Esophagus (tissue), 2 donors: ENCODE results near the gene CILP. TPM values are rescaled to one million over a fixed set of nuclear protein-coding genes. Genes with fewer than 3 reads are reported as not detected.
"Not testable (repeated sequence)": the region's sequence is repeated elsewhere in the genome, so short reads cannot be mapped to it uniquely, and the experiment has no call there.

Experiments
- H3K27ac ChIP-seq, 2 donors: one replicate each; pipeline ENCODE4 v1.5.1; 2013; ENCODE audit warnings: low read depth in 2 of 2, mild to moderate bottlenecking in 2 of 2, inconsistent platforms in 1 of 2, low read length in 1 of 2, moderate library complexity in 1 of 2
- H3K27me3 ChIP-seq, 2 donors: one replicate each; pipeline ENCODE4 v1.6.1; 2013; ENCODE audit warnings: low read length in 2 of 2, control low read depth in 1 of 2, mild to moderate bottlenecking in 1 of 2; ENCODE audit not compliant: insufficient read depth in 2 of 2, control insufficient read depth in 1 of 2
- H3K36me3 ChIP-seq, 2 donors: one replicate each; pipeline ENCODE4 v1.6.1; 2013; ENCODE audit warnings: low read length in 1 of 2; ENCODE audit not compliant: control insufficient read depth in 2 of 2, insufficient read depth in 2 of 2
- H3K4me1 ChIP-seq, 2 donors: one replicate each; pipeline ENCODE4 v1.6.1; 2013; ENCODE audit warnings: low read length in 1 of 2; ENCODE audit not compliant: control insufficient read depth in 2 of 2, insufficient read depth in 2 of 2
- H3K4me3 ChIP-seq, 2 donors: one replicate each; pipeline ENCODE4 v1.5.1; 2013; ENCODE audit warnings: low read length in 2 of 2, mild to moderate bottlenecking in 2 of 2, low read depth in 1 of 2, moderate library complexity in 1 of 2
- H3K9me3 ChIP-seq, 2 donors: one replicate each; pipeline ENCODE4 v1.6.1; 2013; ENCODE audit warnings: mild to moderate bottlenecking in 2 of 2, low read depth in 1 of 2, low read length in 1 of 2, moderate library complexity in 1 of 2; ENCODE audit not compliant: control insufficient read depth in 2 of 2, insufficient read depth in 1 of 2
- WGBS, 2 donors: extraction: QIAGEN DNeasy Blood & Tissue Kit; methylation state at CpG; one replicate each; pipeline ENCODE4 v1.1.7; 2013; 5-methylcytosine and 5-hydroxymethylcytosine counted together
- polyA plus RNA-seq, 2 donors: library from polyadenylated mRNA; stranded (reverse); fragments of 200-250 nt; gene quantifications; one replicate each; pipeline ENCODE4 v1.2.3, GENCODE V29; 2013
- donor health status: healthy with polysubstance abuse.
- donor health status: Bipolar disorder and iron deficiency.

The CILP gene
- polyA plus RNA-seq, 2 donors: 0.75 to 1.6 TPM

- 76 to 77% methylated on average over 9 of the region's 9 CpGs for WGBS, 2 donors
- Histone ChIP-seq H3K4me3 (no peak overlapping the region), H3K27ac (no peak overlapping the region), H3K27me3 (no peaks in the 10 kb centered on the region), H3K9me3 (no peaks in the 10 kb centered on the region), H3K4me1 (peaks cover 5 to 7% of the 10 kb centered on the region in 2 donors), H3K36me3 (no peaks in the 10 kb centered on the region)
Observed at GRCh38 chr15:65248511-65249255, 37.4 kb upstream of the CILP start.

DNA sequence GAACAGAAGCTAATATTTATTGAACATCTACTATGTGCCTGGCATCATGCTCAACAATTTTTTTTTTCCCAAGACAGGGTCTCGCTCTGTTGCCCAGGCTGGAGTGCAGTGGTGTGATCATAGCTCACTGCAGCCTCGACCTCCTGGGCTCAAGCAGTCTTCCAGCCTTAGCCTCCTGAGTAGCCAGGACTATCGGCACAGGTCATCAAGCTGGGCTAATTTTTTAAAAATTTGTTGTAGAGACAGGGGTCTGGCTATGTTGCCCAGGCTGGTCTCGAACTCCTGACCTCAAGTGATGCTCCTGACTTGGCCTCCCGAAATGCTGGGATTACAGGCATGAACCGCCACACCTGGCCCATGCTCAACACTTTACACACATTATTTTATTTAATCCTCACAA, 35.7 kb upstream of the CILP start:
- Histone ChIP-seq H3K9me3 (no peaks in the 10 kb centered on the region), H3K4me1 (peaks cover 5 to 7% of the 10 kb centered on the region in 2 donors), H3K27ac (no peak overlapping the region), H3K27me3 (no peaks in the 10 kb centered on the region), H3K36me3 (no peaks in the 10 kb centered on the region), H3K4me3 (no peak overlapping the region)
- whole genome bisulfite sequencing, 2 donors: 94% methylated on average over 6 of the region's 6 CpGs

GRCh38 chr15:65246026-65246714, 34.9 kb upstream of the CILP start:
- 52 to 68% methylated on average over 8 of the region's 8 CpGs for WGBS, 2 donors
- Histone ChIP-seq H3K36me3 (no peaks in the 10 kb centered on the region), H3K4me1 (peaks cover 5 to 7% of the 10 kb centered on the region in 2 donors), H3K27me3 (no peaks in the 10 kb centered on the region), H3K27ac (peak overlapping the region; percentile 28 to 47), H3K9me3 (no peaks in the 10 kb centered on the region), H3K4me3 (no peak overlapping the region)

- peaks cover 5 to 7% of the 10 kb centered on the region in 2 donors for H3K4me1 ChIP-seq
- H3K27ac ChIP-seq: peak overlapping the region; percentile 14 to 58
Observed at GRCh38 chr15:65245096-65245856, 34.0 kb upstream of the CILP start.

GRCh38 chr15:65244638-65245037, 33.4 kb upstream of the CILP start:
- Histone ChIP-seq H3K36me3 (no peaks in the 10 kb centered on the region), H3K27ac (peak overlapping the region; percentile 14 to 58), H3K27me3 (no peaks in the 10 kb centered on the region), H3K4me3 (no peak overlapping the region), H3K4me1 (peaks cover 5 to 7% of the 10 kb centered on the region in 2 donors), H3K9me3 (no peaks in the 10 kb centered on the region)

More at GRCh38 chr15:65245096-65245856, 34.0 kb upstream of the CILP start:
- Histone ChIP-seq H3K4me3 (no peak overlapping the region), H3K27me3 (no peaks in the 10 kb centered on the region), H3K9me3 (no peaks in the 10 kb centered on the region), H3K36me3 (no peaks in the 10 kb centered on the region)
- 69 to 73% methylated on average over 11 of the region's 11 CpGs for WGBS, 2 donors

DNA sequence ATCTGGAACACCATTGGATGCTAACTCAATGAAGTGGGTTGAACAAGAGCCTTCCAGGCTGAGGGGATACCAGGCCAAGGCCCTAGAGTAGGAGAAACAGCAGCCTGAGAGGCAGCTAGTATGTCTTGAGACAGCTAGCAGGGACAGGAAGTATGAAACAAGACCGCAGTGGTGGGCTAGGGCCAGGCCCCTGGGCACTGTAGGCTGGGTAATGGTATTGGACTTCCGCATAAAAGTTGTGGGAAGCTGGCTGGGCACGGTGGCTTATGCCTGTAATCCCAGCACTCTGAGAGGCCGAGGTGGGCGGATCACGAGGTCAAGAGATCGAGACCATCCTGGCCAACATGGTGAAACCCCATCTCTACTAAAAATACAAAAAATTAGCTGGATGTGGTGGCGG, 25.2 kb upstream of the CILP start:
- not testable (repeated sequence) for H3K9me3 ChIP-seq, H3K27me3 ChIP-seq, H3K4me3 ChIP-seq, H3K36me3 ChIP-seq, H3K4me1 ChIP-seq, H3K27ac ChIP-seq
- WGBS, 2 donors: 93 to 98% methylated on average over 8 of the region's 8 CpGs

DNA sequence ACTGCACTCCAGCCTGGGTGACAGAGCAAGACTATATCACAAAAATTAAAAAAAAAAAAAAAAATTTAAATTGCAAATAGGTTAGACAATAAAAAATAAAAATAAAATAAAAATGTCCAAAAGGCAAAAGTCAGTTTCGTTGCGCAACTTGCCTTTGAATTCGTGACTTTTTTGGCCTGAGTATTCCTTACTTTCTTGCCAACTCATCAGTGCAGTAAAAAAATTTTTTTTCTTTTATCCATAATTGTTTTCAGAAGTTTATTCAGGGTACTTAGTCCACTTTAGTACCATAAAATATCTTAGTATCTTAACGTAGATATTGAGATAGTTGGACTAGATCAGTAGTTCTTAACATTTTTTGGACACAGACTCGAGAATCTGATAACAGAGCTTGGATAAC, 22.4 kb upstream of the CILP start:
- no peaks in the 10 kb centered on the region for H3K4me1 ChIP-seq
- H3K4me3 ChIP-seq: no peak overlapping the region
- WGBS, 2 donors: 76 to 79% methylated on average over 5 of the region's 5 CpGs
- no peaks in the 10 kb centered on the region for H3K27me3 ChIP-seq
- no peak overlapping the region for H3K27ac ChIP-seq
- H3K9me3 ChIP-seq: no peaks in the 10 kb centered on the region
- H3K36me3 ChIP-seq: no peaks in the 10 kb centered on the region

- H3K4me1 ChIP-seq: no peaks in the 10 kb centered on the region
- H3K9me3 ChIP-seq: no peaks in the 10 kb centered on the region
- no peak overlapping the region for H3K27ac ChIP-seq
- H3K27me3 ChIP-seq: no peaks in the 10 kb centered on the region
- no peaks in the 10 kb centered on the region for H3K36me3 ChIP-seq
- 93 to 98% methylated on average over 3 of the region's 3 CpGs for WGBS, 2 donors
- H3K4me3 ChIP-seq: no peak overlapping the region
Observed at GRCh38 chr15:65232520-65232919, 21.2 kb upstream of the CILP start.

DNA sequence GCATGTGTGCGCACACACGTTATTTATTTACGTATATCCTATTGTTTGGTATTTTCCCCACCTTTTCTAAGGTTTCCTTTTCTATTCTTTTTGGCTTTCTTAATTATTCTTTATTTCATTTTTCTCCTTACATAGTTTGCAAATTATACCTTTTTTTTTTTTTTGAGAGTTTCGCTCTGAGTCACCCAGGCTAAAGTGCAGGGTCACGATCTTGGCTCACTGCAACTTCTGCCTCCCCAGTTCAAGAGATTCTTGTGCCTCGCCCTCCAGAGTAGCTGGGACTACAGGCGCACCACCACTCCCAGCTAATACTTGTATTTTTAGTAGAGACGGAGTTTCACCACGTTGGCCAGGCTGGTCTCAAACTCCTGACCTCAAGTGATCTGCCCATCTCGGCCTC, 20.0 kb upstream of the CILP start:
- Histone ChIP-seq H3K36me3 (no peaks in the 10 kb centered on the region), H3K9me3 (no peaks in the 10 kb centered on the region), H3K27me3 (no peaks in the 10 kb centered on the region), H3K4me1 (no peaks in the 10 kb centered on the region), H3K27ac (no peak overlapping the region), H3K4me3 (no peak overlapping the region)
- WGBS, 2 donors: 92 to 93% methylated on average over 10 of the region's 10 CpGs
